ENCODE data around the gene SLC45A1. TPM values are rescaled to one million over a fixed set of nuclear protein-coding genes. Genes with fewer than 3 reads are reported as not detected.

Gene SLC45A1
- polyA plus RNA-seq, 1 donor: 0.52 TPM

DNA sequence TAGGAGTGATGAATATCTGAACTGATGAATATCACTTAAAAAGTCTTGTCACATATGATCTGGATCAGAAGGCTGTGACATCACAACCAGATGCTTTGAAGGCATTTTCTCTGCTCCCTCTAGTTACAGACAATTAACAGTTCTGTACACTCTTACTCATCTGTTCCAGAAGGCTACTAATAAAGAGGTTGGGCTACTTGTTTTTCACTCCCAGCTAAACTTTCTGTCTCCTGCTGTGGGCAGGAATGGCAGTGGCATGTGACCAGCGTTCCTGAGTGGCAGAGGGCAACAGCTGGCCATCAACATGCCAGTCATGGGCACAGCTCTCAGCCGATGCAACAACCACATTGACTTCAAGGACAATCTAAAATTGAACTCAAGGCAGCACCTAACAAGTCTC lies 66.7 kb downstream of the SLC45A1 start:
- no peak for DNase-seq (ENCODE audit: low read depth)

DNA sequence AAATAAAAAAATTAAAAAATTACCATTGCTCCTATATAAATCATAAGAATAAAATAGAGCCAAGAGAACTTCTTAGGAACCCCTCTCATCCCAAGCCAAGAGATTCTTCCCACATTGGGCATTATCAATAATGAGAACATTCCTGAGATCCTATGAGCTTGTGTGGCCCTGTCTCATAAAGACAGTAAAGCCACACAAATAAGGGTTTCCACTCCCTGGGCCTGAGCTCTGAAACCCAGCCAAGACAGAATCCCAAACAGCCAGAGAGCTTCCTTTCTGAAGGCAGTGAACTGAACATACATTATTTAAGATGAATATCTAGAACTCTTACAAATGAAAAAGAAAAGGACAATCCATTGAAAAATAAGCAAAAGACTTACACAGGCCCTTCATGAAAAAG lies 68.3 kb downstream of the SLC45A1 start:
- DNase-seq (ENCODE audit: low read depth): no peak

GRCh38 chr1:8388732-8389562 lies 71.0 kb downstream of the SLC45A1 start:
- DNase-seq (ENCODE audit: low read depth): no peak

GRCh38 chr1:8389958-8390535 lies 72.1 kb downstream of the SLC45A1 start:
- no peak for DNase-seq (ENCODE audit: low read depth)

DNA sequence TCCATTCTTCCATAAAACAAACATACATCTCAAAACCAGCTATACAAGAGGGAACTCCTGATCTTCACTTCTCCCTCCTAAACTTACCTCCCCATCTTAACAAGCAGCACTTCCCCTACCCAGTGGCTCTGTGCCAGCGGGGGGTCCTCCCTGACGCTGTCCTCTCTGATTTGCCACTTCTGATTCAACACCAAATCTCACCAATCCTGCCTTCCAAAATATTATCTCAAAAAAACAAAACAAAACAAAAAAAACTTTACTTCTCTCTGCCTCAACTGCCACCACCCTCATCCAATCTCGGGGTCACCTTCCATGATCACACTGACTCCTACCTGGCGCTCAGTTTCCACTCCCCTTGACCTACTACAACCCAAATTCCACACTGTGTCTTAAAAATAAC lies 72.8 kb downstream of the SLC45A1 start:
- no peak for DNase-seq (ENCODE audit: low read depth)

- no peak for DNase-seq (ENCODE audit: low read depth)
Measured at GRCh38 chr1:8392522-8392921, 74.6 kb downstream of the SLC45A1 start.

All from forelimb muscle (tissue), 1 donor.